Skin of body (tissue), 2 donors: ENCODE data around the gene PRPF6. TPM values are rescaled to one million over a fixed set of nuclear protein-coding genes. Genes with fewer than 3 reads are reported as not detected.
"Not testable (repeated sequence)": the region's sequence is repeated elsewhere in the genome, so short reads cannot be mapped to it uniquely, and the experiment has no call there.

Experiments used
- DNase-seq: peaks from one replicate; lab custom pipeline; 2025; lab: John Stamatoyannopoulos, UW
- total RNA-seq: library from RNA; depleted of rRNA; stranded (reverse); fragments of >200 nt; gene quantifications from one replicate; pipeline ENCODE4 v1.2.3, GENCODE V29; 2014

PRPF6 gene
- total RNA-seq, 1 donor from 2014 or later, result 39.9 TPM

GRCh38 chr20:63959699-63960075 is 21.2 kb upstream of the PRPF6 start:
- no peak for DNase-seq

DNA sequence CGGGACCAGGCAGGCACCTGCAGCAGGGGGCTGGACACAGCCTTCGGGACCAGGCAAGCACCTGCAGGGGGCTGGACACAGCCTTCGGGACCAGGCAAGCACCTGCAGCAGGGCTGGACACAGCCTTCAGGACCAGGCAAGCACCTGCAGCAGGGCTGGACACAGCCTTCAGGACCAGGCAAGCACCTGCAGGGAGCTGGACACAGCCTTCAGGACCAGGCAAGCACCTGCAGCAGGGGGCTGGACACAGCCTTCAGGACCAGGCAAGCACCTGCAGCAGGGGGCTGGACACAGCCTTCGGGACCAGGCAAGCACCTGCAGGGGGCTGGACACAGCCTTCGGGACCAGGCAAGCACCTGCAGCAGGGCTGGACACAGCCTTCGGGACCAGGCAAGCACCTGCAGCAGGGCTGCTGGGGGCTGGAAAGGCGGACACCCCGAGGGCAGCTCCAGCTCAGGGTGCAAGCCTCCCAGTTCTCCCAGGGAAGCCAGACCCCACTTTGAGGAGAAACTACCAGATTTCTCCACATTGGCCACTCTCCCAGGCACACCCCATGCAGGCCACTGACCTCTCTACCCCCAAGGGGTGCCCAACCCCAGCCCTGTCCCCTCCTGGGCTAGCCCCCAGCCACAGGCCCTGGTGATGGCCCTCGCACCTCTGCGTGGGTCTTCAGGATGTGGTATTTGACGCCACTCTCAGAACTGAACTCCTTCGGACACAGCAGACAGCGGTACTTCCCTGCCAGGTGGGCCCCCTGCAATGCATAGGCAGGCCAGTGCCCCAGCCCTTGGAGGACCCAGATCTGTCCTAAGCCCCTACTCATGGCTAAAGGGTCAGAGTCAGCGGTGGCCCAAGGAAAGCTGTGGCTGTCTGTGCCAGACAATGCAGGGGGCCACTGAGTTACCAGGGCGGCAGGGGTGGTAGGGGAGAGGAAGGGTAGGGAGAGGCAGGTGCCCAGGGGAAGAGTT is 20.0 kb upstream of the PRPF6 start:
- DNase-seq, result not testable (repeated sequence)

DNA sequence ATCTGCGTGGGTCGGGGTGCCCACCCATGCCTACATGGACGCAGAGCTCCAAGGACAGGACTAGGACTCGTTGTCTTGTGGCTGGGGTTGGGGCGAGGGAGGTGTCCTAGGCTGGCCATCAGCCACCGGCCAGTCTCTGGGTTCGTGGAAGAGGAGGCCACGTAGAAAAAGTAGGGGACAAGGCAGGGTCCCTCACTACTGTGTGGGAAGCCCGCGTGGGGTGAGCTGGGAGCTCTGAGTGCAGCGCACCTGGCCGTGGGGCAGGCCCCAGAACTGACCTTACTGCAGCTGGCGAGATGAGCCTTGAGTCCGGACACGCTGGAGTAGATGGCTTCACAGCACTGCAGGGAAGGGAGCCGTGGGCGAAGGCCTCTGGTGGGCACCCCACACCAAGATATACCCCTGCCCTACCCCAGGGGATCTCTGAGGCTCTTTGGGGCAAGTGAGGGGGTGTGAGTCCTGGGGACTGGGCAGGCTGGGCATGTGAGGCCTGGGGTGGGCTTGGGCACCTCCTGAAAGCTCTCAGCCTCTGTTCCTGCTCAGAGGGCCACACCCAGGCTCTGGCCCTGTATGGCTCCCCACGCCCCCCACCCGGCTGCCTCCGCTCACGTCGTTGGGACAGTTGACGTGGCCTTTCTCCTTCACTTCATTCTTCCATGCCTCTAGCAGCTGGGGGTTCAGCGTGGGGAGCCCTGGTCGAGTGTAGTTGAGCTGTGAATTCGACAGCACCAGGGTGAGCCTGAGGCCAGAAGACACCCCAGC is 19.1 kb upstream of the PRPF6 start:
- no peak for DNase-seq

GRCh38 chr20:63962426-63963347 is 18.2 kb upstream of the PRPF6 start:
- DNase-seq, result no peak

- DNase-seq, result no peak
Measured at GRCh38 chr20:63963348-63963741, 17.6 kb upstream of the PRPF6 start.

DNA sequence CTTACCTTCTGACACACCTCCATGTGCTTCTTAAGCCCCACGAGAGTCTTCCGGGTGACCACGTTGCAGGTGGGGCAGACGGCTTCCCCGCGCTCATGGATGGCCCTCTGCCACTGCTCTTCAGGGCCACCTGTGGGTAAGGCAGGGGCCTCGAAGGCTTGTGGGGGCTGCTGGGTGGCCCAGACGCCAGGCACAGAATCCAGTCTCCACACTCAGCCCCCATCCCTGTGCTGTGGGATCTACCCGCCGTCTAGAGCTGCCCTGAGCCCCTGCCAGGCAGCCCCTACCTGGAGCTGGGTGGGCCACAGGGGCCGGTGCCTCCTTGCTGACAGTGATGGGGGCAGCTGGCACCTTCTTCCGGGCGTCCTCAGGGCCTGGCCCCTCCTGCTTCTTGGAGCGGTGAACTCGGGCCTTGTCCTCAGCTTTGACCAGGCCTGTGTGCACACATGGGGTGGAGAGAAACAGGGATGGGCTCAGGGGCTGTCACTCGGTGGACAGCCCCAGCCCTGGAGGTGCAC is 17.1 kb upstream of the PRPF6 start:
- no peak for DNase-seq

DNA sequence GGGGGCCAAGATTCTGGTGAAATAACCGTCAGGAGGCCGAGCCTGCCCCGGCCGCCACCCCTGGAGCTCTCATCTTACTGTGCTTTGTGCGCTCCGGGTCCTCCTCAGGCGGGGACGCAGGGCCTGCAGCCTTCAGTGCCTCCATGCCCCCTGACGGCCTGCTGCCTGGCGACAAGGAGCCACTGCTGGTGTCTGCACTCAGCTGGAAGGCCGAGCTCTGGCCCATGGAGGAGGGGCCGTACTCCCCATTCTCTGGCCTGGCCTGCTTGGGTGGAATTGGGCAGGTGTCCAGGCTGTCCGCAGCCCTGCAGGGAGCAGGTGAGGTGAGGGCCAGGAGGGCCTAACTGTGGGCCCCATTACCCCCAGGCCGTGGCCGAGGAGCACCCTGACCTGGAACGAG is 16.5 kb upstream of the PRPF6 start:
- no peak for DNase-seq

- DNase-seq, result no peak
Measured at GRCh38 chr20:63966172-63966943, 14.6 kb upstream of the PRPF6 start.

DNA sequence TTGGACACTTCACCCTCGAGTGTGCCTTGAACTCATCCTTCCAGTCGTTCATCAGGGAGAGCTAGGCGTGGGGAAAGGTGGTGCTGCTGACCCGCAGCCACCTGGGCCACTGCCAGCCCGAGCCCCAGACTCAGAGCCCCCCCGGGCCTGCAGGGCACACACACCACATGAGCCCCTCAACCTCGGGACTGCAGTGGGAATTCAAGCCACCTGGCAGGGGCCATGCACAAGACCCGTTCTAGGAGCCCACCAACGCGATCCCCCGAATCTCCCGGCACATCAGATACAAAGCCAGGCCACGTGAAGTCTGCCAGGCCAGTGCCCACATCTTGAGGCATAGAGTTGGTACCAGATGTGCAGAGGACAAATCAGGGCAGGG is 14.0 kb upstream of the PRPF6 start:
- DNase-seq, result no peak

GRCh38 chr20:63967330-63968135 is 13.4 kb upstream of the PRPF6 start:
- DNase-seq, result no peak

DNA sequence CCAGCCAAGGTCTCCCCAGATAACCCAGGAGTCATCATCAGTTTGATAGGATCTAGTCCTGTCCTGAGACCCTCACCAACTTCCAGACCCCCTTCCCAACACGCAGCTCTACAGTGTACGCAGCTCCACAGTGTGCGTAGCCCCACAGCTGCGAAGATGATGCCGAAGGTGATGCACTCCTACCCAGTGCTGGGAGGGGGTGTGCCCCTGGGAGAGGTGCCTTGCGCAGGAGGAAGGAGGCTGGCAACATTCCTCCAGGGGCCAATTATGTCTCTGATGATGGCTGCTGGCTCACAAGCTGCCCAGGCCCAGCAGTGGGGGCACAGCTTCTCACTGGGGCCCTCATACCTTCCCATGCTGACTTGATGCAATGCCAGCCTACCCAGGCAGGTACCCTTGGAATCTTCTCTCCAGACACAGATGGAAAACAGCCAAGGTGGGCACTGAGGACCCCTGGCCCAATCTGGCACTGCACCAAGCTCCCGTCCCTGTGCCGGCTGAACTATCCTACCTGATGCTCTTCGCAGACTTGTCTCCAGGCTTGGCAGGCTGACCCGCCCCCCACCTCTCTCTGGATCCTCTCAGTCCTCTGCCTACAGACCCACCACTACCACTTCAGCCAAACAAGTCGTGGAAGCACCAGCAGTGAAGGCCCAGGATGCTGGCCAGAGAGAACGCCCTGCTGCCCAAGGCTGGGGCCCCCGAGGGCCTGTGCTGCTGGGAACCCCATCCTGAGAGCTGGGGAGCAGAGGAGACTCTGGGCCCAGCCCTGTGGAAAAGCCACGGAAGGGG is 12.6 kb upstream of the PRPF6 start:
- no peak for DNase-seq

DNA sequence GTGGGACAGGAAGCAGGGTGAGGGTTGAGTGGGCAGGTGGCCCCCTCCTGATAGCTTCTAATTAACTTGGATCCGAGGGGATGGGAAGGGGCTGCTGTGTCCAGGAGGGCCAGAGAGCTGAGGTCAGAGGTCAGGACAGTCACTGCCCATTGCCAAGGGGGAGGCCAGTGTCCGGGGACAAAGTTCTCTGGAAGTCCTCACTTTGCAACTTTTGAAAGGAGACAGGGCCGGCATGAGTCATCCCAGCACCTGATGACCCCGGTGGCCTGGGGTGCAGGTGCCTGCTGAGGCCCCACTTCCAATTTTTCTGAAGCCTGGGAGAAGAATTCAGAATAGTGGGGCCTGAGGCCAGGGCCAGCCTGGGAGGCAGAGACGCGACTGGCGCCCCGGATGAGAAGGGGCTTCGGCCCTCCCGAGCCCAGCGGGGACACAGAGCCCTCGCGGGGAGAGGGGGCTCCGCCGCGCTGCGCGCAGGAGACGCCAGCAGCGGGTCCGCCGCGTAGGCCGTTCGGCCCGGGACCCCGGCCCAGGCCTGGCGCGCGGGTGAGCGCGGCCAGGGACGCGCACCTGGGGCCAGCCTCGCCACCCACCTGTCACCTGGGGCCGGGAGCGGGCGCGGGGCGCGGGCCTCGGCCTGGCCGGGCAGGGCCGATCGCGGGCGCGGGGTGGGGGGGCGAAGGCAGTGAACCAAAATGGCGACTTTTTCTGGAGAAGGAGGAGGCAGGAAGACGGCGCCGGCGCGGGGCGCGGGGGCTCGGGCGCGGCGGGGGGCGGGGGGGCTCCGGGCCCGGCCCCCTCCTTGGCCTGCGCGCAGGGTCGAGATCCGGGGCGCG is 11.8 kb upstream of the PRPF6 start:
- no peak for DNase-seq

DNA sequence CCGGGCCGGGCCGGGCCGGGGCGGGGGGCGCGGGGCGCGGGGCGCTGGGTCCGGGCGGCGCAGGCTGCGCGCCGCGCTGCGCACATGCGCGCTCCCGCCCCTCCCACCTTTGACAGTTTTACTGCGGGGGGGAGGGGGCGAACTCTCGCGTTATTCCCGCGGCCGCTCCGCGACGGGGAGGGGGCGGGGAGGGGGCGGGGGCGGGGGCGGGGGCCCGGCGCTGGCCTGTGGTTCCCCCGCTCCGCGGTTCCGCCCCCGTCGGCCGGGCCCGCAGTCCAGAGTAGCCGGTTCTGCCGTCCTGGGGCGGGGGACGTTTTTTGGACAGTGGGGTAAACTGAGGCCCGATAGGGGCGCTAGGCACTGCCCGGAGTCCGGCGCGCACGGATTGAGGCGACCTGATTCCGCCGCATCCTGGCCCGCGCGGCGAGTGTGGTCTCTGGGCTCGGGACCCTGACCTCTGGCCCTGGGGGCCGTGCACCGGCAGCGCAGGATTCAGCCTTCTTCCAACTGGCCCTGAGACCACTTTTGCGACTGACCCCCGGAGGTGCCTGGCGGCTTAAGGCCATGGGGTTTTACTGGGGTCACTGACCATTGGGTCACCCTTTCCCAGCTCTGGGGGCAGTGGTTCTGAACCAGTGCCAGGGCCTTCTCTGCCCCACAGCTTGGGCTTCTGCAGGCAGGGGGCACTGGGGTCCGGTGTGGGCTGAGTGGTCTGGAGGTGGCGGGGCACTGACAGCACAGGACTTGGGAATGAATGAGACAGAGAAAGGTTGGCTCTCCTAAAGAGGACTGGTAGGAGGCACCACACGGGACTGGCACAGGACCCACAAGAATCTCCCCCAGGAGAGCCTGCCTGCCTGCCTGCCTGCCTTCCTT is 10.9 kb upstream of the PRPF6 start, which contains the start of gene ZNF512B:
ZNF512B (minus strand) TSS at position 93 of the 876 bp plus-strand sequence. CDS start 1,980 bp downstream, outside the sequence.
- DNase-seq, result peak; percentile 55

DNA sequence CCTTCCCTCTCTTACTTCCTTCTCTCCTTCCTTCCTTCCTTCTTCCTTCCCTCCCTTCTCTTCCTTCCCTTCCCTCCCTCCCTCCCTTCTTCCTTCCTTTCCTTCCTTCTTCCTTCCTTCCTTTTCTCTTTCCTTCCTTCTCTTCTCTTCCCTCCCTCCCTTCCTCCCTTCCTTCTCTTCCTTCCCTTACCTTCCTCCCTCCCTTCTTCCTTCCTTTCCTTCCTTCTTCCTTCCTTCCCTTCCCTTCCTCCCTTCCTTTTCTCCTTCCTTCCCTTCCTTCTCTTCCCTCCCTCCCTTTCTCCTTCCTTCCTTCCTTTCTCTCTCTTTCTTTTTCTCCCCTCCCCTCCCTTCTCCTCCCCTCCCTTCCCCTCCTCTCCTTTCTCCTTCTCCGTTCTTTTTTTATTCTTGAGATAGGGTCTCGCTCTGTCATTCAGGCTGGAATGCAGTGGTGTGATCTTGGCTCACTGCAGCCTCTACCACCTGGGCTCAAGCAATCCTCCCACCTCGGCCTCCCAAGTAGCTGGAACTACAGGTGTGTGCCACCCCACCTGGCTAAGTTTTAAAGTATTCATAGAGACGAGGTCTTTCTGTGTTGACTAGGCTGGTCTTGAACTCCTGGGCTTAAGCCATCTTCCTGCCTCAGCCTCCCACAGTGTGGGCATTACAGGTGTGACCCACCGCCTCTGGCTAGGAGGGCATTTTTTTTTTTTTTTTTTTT is 10.1 kb upstream of the PRPF6 start:
- DNase-seq, result no peak

DNA sequence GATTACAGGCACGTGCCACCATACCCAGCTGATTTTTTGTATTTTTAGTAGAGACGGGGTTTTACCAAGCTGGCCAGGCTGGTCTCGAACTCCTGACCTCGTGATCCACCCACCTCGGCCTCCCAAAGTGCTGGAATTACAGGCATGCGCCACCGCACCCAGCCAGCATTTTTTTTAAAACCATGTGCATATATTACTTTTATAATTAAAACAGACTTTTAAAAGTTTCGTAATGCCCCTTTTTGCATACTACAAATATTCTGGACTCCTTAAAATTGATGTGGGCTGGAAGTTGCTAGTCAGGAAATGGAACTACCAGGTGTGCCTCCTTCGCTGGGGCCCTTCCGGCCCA is 9.0 kb upstream of the PRPF6 start:
- not testable (repeated sequence) for DNase-seq
